A204.1 (cell line): ENCODE data around the gene LGALS7.
"Not testable (repeated sequence)": the region's sequence is repeated elsewhere in the genome, so short reads cannot be mapped to it uniquely, and the experiment has no call there.

Experiments
- FAIRE-seq: peaks from 2 replicates; lab custom pipeline; 2012; peaks lifted over from hg19 to GRCh38; lab: Jason Lieb, UNC

LGALS7 gene

GRCh38 chr19:38770949-38771275, 2.4 kb downstream of the LGALS7 start:
- FAIRE-seq: not testable (repeated sequence)

- FAIRE-seq: not testable (repeated sequence)
Measured at GRCh38 chr19:38770228-38770948, 2.9 kb downstream of the LGALS7 start.

- no peak for FAIRE-seq
Measured at GRCh38 chr19:38769635-38770211, 3.6 kb downstream of the LGALS7 start.

GRCh38 chr19:38766276-38767047, 6.9 kb downstream of the LGALS7 start:
- no peak for FAIRE-seq

- peak; percentile 29 for FAIRE-seq
Measured at GRCh38 chr19:38765214-38765613, 8.1 kb downstream of the LGALS7 start.

- FAIRE-seq: no peak
Measured at GRCh38 chr19:38763795-38764220, 9.5 kb downstream of the LGALS7 start.

- not testable (repeated sequence) for FAIRE-seq
Measured at GRCh38 chr19:38761884-38762389, 11.4 kb downstream of the LGALS7 start.

- FAIRE-seq: not testable (repeated sequence)
Measured at GRCh38 chr19:38760805-38761517, 12.4 kb downstream of the LGALS7 start.

- no peak for FAIRE-seq
Measured at GRCh38 chr19:38759590-38760003, 13.7 kb downstream of the LGALS7 start.

GRCh38 chr19:38754196-38754595, 19.1 kb downstream of the LGALS7 start:
- FAIRE-seq: not testable (repeated sequence)

GRCh38 chr19:38753783-38754182, 19.5 kb downstream of the LGALS7 start:
- FAIRE-seq: not testable (repeated sequence)

GRCh38 chr19:38745316-38745715, 28.0 kb downstream of the LGALS7 start:
- FAIRE-seq: no peak

GRCh38 chr19:38744874-38745273, 28.4 kb downstream of the LGALS7 start:
- FAIRE-seq: no peak

GRCh38 chr19:38744298-38744681, 29.0 kb downstream of the LGALS7 start, which contains the start of gene CAPN12:
Gene CAPN12, minus strand, starts transcription at chr19:38744474. Its CDS starts 309 bp downstream, at chr19:38744165.
- FAIRE-seq: no peak

- FAIRE-seq: no peak
Measured at GRCh38 chr19:38743394-38744297, 29.7 kb downstream of the LGALS7 start.

- FAIRE-seq: no peak
Measured at GRCh38 chr19:38742906-38743305, 30.4 kb downstream of the LGALS7 start.

- no peak for FAIRE-seq
Measured at GRCh38 chr19:38742296-38742695, 31.0 kb downstream of the LGALS7 start.

- no peak for FAIRE-seq
Measured at GRCh38 chr19:38741670-38742069, 31.6 kb downstream of the LGALS7 start.

- no peak for FAIRE-seq
Measured at GRCh38 chr19:38740932-38741331, 32.4 kb downstream of the LGALS7 start.

- FAIRE-seq: no peak
Measured at GRCh38 chr19:38740257-38740592, 33.1 kb downstream of the LGALS7 start.
